ENCODE results near the gene TBX5.

TBX5 gene

GRCh38 chr12:114314403-114314802 lies 91.5 kb downstream of the TBX5 start:
- TF ChIP-seq CREB1 (IDR thresholded peaks at IDR 0.05; ENCODE audit: low read depth) (no peak), TAF1 (IDR thresholded peaks at IDR 0.05; ENCODE audit: low read depth) (no peak), RAD21 (IDR thresholded peaks at IDR 0.05; ENCODE audit: low read depth) (no peak), TEAD4 (IDR thresholded peaks at IDR 0.05) (no peak), CEBPB (IDR thresholded peaks at IDR 0.05) (no peak), EP300 (IDR thresholded peaks at IDR 0.05; ENCODE audit: borderline replicate concordance) (no peak)

- TF ChIP-seq NFIC (IDR thresholded peaks at IDR 0.05) = no peak
Measured at GRCh38 chr12:114313910-114314309, 92.0 kb downstream of the TBX5 start.

GRCh38 chr12:114311974-114312373 lies 94.0 kb downstream of the TBX5 start:
- TF ChIP-seq NFIC (IDR thresholded peaks at IDR 0.05) (no peak), USF1 (IDR thresholded peaks at IDR 0.05) (no peak), EGR1 (IDR thresholded peaks at IDR 0.05) (no peak), FOXM1 (IDR thresholded peaks at IDR 0.05; ENCODE audit: borderline replicate concordance, low read depth) (no peak), TCF12 (IDR thresholded peaks at IDR 0.05; ENCODE audit: low read depth) (no peak), CEBPB (IDR thresholded peaks at IDR 0.05) (no peak), REST (IDR thresholded peaks at IDR 0.05; ENCODE audit: low read depth) (no peak), CREB1 (IDR thresholded peaks at IDR 0.05; ENCODE audit: low read depth) (no peak), MAX (IDR thresholded peaks at IDR 0.05) (no peak), TEAD4 (IDR thresholded peaks at IDR 0.05) (no peak), ZBTB7A (IDR thresholded peaks at IDR 0.05; ENCODE audit: low read depth) (no peak)

GRCh38 chr12:114306646-114307045 lies 99.3 kb downstream of the TBX5 start:
- TF ChIP-seq REST (IDR thresholded peaks at IDR 0.05; ENCODE audit: low read depth) = no peak
- no peak for TF ChIP-seq TAF1 (IDR thresholded peaks at IDR 0.05; ENCODE audit: low read depth)
- TF ChIP-seq YY1 (IDR thresholded peaks at IDR 0.05; ENCODE audit: low read depth) = no peak
- no peak for TF ChIP-seq EP300 (IDR thresholded peaks at IDR 0.05; ENCODE audit: borderline replicate concordance)
- TF ChIP-seq CREB1 (IDR thresholded peaks at IDR 0.05; ENCODE audit: low read depth) = no peak
- no peak for TF ChIP-seq EGR1 (IDR thresholded peaks at IDR 0.05)
- TF ChIP-seq USF1 (IDR thresholded peaks at IDR 0.05) = no peak
- TF ChIP-seq FOXM1 (IDR thresholded peaks at IDR 0.05; ENCODE audit: borderline replicate concordance, low read depth) = no peak
- TF ChIP-seq NFIC (IDR thresholded peaks at IDR 0.05) = no peak
- TF ChIP-seq RAD21 (IDR thresholded peaks at IDR 0.05; ENCODE audit: low read depth) = no peak
- no peak for TF ChIP-seq MAX (IDR thresholded peaks at IDR 0.05)
- TF ChIP-seq TEAD4 (IDR thresholded peaks at IDR 0.05) = no peak

GRCh38 chr12:114305446-114305845 lies 100.5 kb downstream of the TBX5 start:
- TF ChIP-seq RAD21 (IDR thresholded peaks at IDR 0.05; ENCODE audit: low read depth) (no peak), CREB1 (IDR thresholded peaks at IDR 0.05; ENCODE audit: low read depth) (no peak), EGR1 (IDR thresholded peaks at IDR 0.05) (no peak), YY1 (IDR thresholded peaks at IDR 0.05; ENCODE audit: low read depth) (no peak), MAX (IDR thresholded peaks at IDR 0.05) (no peak), TAF1 (IDR thresholded peaks at IDR 0.05; ENCODE audit: low read depth) (no peak), USF1 (IDR thresholded peaks at IDR 0.05) (no peak), REST (IDR thresholded peaks at IDR 0.05; ENCODE audit: low read depth) (no peak), TEAD4 (IDR thresholded peaks at IDR 0.05) (no peak), ZBTB7A (IDR thresholded peaks at IDR 0.05; ENCODE audit: low read depth) (no peak), FOXM1 (IDR thresholded peaks at IDR 0.05; ENCODE audit: borderline replicate concordance, low read depth) (no peak), EP300 (IDR thresholded peaks at IDR 0.05; ENCODE audit: borderline replicate concordance) (no peak), NFIC (IDR thresholded peaks at IDR 0.05) (no peak), TCF12 (IDR thresholded peaks at IDR 0.05; ENCODE audit: low read depth) (no peak), CEBPB (IDR thresholded peaks at IDR 0.05) (no peak)
